ENCODE data around the gene ZBTB40. TPM values are rescaled to one million over a fixed set of nuclear protein-coding genes. Genes with fewer than 3 reads are reported as not detected.
A peak's percentile ranks its signal among the peaks of the same experiment; 100 is the strongest.

Gene ZBTB40
- total RNA-seq, 1 experiment from 2014 or later, result 25.3 TPM

DNA sequence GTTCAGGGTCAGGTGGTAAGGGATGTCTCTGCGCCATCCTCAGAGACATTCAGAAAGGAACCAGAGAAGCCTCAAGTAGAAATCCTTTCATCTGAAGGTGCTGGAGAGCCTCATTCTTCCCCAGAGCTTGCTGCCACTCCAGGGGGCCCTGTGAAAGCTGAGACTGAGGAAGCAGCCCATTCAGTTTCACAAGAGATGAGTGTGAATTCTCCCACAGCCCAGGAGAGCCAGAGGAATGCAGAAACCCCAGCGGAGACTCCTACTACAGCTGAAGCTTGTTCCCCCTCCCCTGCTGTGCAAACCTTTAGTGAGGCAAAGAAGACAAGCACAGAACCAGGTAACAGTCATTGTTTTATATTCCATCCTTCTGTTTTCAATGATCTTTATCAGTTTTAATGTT, 38.7 kb downstream of the ZBTB40 start:
- ChIA-PET POLR2A (ENCODE audit: low non-redundant PET) (no interaction called here), CTCF (no interaction called here)
- no peaks in the 10 kb centered on the region for H3K36me3 ChIP-seq (ENCODE audit: insufficient read depth, low read length, poor library complexity, severe bottlenecking)
- TF ChIP-seq EZH2 (IDR thresholded peaks at IDR 0.05; ENCODE audit: borderline replicate concordance, low read depth, low read length, poor library complexity, severe bottlenecking), result no peak
- TF ChIP-seq, protein P1, sequence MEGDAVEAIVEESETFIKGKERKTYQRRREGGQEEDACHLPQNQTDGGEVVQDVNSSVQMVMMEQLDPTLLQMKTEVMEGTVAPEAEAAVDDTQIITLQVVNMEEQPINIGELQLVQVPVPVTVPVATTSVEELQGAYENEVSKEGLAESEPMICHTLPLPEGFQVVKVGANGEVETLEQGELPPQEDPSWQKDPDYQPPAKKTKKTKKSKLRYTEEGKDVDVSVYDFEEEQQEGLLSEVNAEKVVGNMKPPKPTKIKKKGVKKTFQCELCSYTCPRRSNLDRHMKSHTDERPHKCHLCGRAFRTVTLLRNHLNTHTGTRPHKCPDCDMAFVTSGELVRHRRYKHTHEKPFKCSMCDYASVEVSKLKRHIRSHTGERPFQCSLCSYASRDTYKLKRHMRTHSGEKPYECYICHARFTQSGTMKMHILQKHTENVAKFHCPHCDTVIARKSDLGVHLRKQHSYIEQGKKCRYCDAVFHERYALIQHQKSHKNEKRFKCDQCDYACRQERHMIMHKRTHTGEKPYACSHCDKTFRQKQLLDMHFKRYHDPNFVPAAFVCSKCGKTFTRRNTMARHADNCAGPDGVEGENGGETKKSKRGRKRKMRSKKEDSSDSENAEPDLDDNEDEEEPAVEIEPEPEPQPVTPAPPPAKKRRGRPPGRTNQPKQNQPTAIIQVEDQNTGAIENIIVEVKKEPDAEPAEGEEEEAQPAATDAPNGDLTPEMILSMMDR (conservative IDR thresholded peaks at IDR 0.05; ENCODE audit: low read depth, low read length), result no peak
- intact Hi-C loops (cut with micrococcal nuclease; ENCODE audit: unreplicated experiment), result no loop called here
- H3K9me3 ChIP-seq (ENCODE audit: low read depth, low read length, poor library complexity, severe bottlenecking), result no peaks in the 10 kb centered on the region
- H3K4me3 ChIP-seq (ENCODE audit: low read depth, low read length, poor library complexity, severe bottlenecking), result no peak overlapping the region
- peak; percentile 45 for DNase-seq (ENCODE audit: low spot score)
- BruUV-seq (replicated peaks), result no TSS peak
- H3K27me3 ChIP-seq (replicated peaks; ENCODE audit: insufficient read depth, low read depth, low read length, poor library complexity), result no peaks in the 10 kb centered on the region
- peaks cover 8% of the 10 kb centered on the region for H3K4me1 ChIP-seq (ENCODE audit: insufficient read depth, low read length, poor library complexity, severe bottlenecking)
- H3K27ac ChIP-seq (ENCODE audit: low read depth, low read length, poor library complexity, severe bottlenecking), result no peak overlapping the region

DNA sequence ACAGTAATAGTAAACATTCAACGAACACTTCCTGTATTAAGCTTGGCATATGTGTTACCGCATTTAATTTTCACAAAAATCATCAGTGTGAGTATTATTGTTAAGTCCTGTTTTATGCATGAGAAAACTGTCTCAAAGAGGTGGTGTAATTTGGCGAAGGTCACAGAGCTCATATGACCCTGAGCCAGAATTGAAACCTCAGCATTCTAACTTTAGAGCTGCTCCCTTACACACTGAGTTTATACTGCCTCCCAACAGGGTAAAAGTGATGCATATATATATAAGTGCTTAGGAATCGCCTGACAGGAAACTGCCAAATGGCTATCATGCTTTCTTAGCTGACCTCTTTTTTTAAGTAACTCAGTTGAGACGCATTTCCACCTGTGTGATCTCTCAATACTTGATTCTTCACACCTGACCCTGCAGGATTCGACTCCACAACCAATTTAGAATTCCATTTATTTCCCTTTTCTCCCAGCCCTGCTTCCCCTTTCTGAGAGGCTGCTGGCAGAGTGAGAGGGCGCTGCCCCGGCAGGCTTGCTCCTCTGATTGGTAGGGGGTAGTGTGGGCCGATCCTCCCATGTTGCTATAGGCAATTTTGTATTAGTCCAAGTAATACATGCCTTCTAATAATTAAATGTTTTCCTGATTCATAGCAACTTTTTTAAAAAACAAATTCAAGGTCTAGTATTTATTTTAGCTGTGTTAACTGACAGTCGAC, 40.5 kb downstream of the ZBTB40 start:
- no peak overlapping the region for H3K27ac ChIP-seq (ENCODE audit: low read depth, low read length, poor library complexity, severe bottlenecking)
- ChIA-PET POLR2A (ENCODE audit: low non-redundant PET) (interaction anchor here (0.6 kb wide), 2 partner anchors 187 to 1120 kb away, joined by 3 to 14 read pairs; no protein-coding TSS in a partner anchor), CTCF (no interaction called here)
- H3K36me3 ChIP-seq (ENCODE audit: insufficient read depth, low read length, poor library complexity, severe bottlenecking), result no peaks in the 10 kb centered on the region
- TF ChIP-seq, protein P1 (conservative IDR thresholded peaks at IDR 0.05; ENCODE audit: low read depth, low read length), result no peak
- no peak for TF ChIP-seq EZH2 (IDR thresholded peaks at IDR 0.05; ENCODE audit: borderline replicate concordance, low read depth, low read length, poor library complexity, severe bottlenecking)
- H3K9me3 ChIP-seq (ENCODE audit: low read depth, low read length, poor library complexity, severe bottlenecking), result no peaks in the 10 kb centered on the region
- H3K4me3 ChIP-seq (ENCODE audit: low read depth, low read length, poor library complexity, severe bottlenecking), result no peak overlapping the region
- intact Hi-C loops (cut with micrococcal nuclease; ENCODE audit: unreplicated experiment), result no loop called here
- H3K4me1 ChIP-seq (ENCODE audit: insufficient read depth, low read length, poor library complexity, severe bottlenecking), result peaks cover 8% of the 10 kb centered on the region
- no peaks in the 10 kb centered on the region for H3K27me3 ChIP-seq (replicated peaks; ENCODE audit: insufficient read depth, low read depth, low read length, poor library complexity)
- BruUV-seq (replicated peaks), result no TSS peak
- DNase-seq (ENCODE audit: low spot score), result no peak

- Histone ChIP-seq H3K27ac (ENCODE audit: low read depth, low read length, poor library complexity, severe bottlenecking) (no peak overlapping the region), H3K27me3 (replicated peaks; ENCODE audit: insufficient read depth, low read depth, low read length, poor library complexity) (no peaks in the 10 kb centered on the region), H3K36me3 (ENCODE audit: insufficient read depth, low read length, poor library complexity, severe bottlenecking) (no peaks in the 10 kb centered on the region), H3K9me3 (ENCODE audit: low read depth, low read length, poor library complexity, severe bottlenecking) (no peaks in the 10 kb centered on the region), H3K4me1 (ENCODE audit: insufficient read depth, low read length, poor library complexity, severe bottlenecking) (peaks cover 8% of the 10 kb centered on the region), H3K4me3 (ENCODE audit: low read depth, low read length, poor library complexity, severe bottlenecking) (no peak overlapping the region)
- ChIA-PET POLR2A (ENCODE audit: low non-redundant PET) (no interaction called here), CTCF (no interaction called here)
- BruUV-seq (replicated peaks), result no TSS peak
- intact Hi-C loops (cut with micrococcal nuclease; ENCODE audit: unreplicated experiment), result no loop called here
- no peak for TF ChIP-seq EZH2 (IDR thresholded peaks at IDR 0.05; ENCODE audit: borderline replicate concordance, low read depth, low read length, poor library complexity, severe bottlenecking)
- TF ChIP-seq, protein P1 (conservative IDR thresholded peaks at IDR 0.05; ENCODE audit: low read depth, low read length), result no peak
- no peak for DNase-seq (ENCODE audit: low spot score)
These were observed 42.5 kb downstream of the ZBTB40 start for GRCh38 chr1:22494144-22494543.
